Right lobe of liver (tissue), 4 donors: Measurements from ENCODE around the gene UTP14A.

ENCODE experiments used
- POLR2A ChIP-seq: fragments of 450-650 bp; IDR thresholded peaks from one replicate; pipeline ENCODE4 v1.6.1; 2017; ENCODE audit warnings: antibody characterized with exemption, mild to moderate bottlenecking
- TF ChIP-seq, protein P1 (sequence below), 4 donors: fragments of 200-600 bp in 3 of 4; fragments of 450-650 bp in 1 of 4; IDR thresholded peaks; one replicate each; pipeline versions ENCODE4 v1.5.1 to v1.8.0; 2016 to 2022; ENCODE audit warnings: antibody characterized with exemption in 4 of 4, mild to moderate bottlenecking in 2 of 4
- donor health status: DM: no; HTN: no; CAD: no.
- donor health status: DM: no; HTN: no; CAD: no.
- donor health status: DM: no; HTN: yes; CAD: no.

DNA sequence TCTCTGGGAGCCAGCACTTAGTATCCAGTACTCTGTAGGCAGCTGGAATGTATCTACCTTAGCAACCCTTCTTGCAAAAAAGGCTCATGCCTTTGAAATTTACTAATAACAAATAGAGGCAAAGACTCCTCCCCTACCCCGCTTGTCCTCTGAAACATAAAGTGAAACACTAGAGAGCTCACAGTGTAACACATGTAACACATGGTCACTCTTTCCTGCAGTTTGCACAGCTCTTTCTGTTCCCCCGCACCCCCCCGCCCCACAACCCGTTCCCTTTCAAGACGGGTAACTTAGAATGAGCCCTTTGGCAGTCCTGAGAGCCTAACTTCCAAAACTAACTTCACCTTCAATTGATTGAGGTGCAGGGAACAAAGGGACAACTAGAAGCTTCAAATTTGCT lies 70.5 kb downstream of the UTP14A start:
- TF ChIP-seq POLR2A: no peak
- TF ChIP-seq, protein P1, sequence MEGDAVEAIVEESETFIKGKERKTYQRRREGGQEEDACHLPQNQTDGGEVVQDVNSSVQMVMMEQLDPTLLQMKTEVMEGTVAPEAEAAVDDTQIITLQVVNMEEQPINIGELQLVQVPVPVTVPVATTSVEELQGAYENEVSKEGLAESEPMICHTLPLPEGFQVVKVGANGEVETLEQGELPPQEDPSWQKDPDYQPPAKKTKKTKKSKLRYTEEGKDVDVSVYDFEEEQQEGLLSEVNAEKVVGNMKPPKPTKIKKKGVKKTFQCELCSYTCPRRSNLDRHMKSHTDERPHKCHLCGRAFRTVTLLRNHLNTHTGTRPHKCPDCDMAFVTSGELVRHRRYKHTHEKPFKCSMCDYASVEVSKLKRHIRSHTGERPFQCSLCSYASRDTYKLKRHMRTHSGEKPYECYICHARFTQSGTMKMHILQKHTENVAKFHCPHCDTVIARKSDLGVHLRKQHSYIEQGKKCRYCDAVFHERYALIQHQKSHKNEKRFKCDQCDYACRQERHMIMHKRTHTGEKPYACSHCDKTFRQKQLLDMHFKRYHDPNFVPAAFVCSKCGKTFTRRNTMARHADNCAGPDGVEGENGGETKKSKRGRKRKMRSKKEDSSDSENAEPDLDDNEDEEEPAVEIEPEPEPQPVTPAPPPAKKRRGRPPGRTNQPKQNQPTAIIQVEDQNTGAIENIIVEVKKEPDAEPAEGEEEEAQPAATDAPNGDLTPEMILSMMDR (IDR thresholded peaks at IDR 0.05): no peak
